Tongue (tissue), 2 donors: ENCODE measurements around the gene PDE6A. TPM values are rescaled to one million over a fixed set of nuclear protein-coding genes. Genes with fewer than 3 reads are reported as not detected.
A peak's percentile ranks its signal among the peaks of the same experiment; 100 is the strongest.

Experiments used
- DNase-seq: peaks from one replicate; pipeline ENCODE4 v3.0.0-alpha.2; 2015
- total RNA-seq: library from RNA; depleted of rRNA; stranded (reverse); fragments of >200 nt; gene quantifications from one replicate; pipeline ENCODE4 v1.2.3, GENCODE V29; 2014

The PDE6A gene
- total RNA-seq, 1 donor from 2014 or later: 0.31 TPM

- no peak for DNase-seq
Measured at GRCh38 chr5:149836451-149837139, 108.0 kb downstream of the PDE6A start.

DNA sequence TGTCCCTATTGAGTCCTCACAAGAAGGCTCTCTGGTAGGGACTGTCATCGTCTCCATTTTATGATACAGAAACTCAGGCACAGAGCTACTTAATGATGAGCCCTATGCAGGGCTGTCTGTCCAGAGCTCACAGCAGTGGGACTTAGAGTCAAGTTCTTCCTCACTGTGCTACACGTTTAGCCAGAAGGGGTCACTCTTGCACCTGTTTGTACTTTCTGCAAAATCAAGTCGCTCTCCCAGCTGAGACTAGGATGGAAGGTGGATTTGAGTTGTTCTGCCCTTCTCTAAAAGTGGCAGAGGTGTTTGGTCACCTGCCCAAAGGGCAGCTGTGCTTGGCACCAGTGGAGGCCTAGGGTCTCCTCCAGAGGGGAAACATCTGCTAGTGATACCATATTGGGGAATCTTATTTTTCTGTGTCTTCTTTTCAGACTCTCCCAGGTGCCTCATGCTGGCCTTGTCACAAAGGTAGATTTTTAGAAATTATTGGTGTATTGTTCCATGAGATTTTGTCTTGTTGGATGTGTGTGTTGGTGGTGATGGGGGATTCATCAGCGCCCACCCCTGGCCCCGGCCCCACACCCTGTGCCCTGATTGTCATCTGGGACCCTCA lies 110.2 kb downstream of the PDE6A start:
- peak; percentile 91 for DNase-seq

DNA sequence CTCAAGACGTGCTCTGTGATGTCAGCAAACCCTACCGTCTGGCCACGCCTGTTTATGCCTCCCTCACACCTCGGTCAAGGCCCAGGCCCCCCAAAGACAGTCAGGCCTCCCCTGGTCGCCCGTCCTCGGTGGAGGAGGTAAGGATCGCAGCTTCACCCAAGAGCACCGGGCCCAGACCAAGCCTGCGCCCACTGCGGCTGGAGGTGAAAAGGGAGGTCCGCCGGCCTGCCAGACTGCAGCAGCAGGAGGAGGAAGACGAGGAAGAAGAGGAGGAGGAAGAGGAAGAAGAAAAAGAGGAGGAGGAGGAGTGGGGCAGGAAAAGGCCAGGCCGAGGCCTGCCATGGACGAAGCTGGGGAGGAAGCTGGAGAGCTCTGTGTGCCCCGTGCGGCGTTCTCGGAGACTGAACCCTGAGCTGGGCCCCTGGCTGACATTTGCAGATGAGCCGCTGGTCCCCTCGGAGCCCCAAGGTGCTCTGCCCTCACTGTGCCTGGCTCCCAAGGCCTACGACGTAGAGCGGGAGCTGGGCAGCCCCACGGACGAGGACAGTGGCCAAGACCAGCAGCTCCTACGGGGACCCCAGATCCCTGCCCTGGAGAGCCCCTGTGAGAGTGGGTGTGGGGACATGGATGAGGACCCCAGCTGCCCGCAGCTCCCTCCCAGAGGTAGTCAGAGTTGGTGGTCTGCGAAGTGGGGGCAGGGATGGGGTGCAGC lies 111.3 kb downstream of the PDE6A start:
- no peak for DNase-seq

DNA sequence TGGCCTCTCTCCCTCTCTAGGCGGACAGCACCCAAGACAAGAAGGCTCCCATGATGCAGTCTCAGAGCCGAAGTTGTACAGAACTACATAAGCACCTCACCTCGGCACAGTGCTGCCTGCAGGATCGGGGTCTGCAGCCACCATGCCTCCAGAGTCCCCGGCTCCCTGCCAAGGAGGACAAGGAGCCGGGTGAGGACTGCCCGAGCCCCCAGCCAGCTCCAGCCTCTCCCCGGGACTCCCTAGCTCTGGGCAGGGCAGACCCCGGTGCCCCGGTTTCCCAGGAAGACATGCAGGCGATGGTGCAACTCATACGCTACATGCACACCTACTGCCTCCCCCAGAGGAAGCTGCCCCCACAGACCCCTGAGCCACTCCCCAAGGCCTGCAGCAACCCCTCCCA lies 112.0 kb downstream of the PDE6A start:
- no peak for DNase-seq

- no peak for DNase-seq
Measured at GRCh38 chr5:149831492-149831891, 113.1 kb downstream of the PDE6A start.

GRCh38 chr5:149830579-149830978 lies 114.0 kb downstream of the PDE6A start:
- DNase-seq: no peak

DNA sequence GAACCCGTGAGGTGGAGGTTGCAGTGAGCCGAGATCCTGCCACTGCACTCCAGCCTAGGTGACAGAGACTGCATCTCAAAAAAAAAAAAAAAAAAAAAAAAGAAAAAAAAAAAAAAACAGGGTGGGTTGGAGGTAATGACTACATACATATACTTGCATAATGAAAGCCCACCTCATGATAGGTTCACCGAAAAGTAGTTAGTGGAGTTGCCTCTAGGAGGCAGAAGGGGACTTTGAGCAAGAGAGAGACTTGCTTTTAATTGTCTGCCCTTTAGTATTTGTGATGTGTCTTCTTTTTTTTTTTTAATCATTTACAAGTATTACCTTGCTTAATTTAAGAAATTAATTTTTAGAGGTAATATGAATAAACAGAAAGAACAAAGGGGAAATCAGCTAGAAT lies 114.6 kb downstream of the PDE6A start:
- DNase-seq: no peak

GRCh38 chr5:149828161-149829011 lies 116.2 kb downstream of the PDE6A start:
- peak; percentile 95 for DNase-seq

GRCh38 chr5:149827546-149827945 lies 117.0 kb downstream of the PDE6A start:
- DNase-seq: no peak

DNA sequence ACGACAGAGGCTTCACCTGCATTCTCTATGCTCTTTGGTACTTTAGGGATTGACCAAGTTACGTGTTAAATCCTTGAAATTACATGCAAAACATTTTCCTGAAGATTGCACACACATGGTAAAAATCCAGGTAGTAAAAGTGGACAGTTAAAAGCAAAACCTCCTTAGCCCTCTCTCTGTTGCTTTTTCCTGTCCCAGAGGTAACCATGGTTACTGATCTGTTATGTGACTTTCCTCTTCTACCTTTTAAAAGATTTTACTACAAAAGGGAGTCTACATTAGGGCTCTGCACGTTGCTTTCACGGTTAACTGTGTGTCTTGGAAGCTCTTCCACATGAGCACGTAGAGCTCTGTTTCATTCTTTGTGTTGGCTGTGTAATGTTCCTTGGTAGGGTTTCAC lies 117.5 kb downstream of the PDE6A start:
- DNase-seq: no peak

GRCh38 chr5:149826574-149826973 lies 118.0 kb downstream of the PDE6A start:
- no peak for DNase-seq

- DNase-seq: peak; percentile 53
Measured at GRCh38 chr5:149824846-149825245, 119.7 kb downstream of the PDE6A start.

DNA sequence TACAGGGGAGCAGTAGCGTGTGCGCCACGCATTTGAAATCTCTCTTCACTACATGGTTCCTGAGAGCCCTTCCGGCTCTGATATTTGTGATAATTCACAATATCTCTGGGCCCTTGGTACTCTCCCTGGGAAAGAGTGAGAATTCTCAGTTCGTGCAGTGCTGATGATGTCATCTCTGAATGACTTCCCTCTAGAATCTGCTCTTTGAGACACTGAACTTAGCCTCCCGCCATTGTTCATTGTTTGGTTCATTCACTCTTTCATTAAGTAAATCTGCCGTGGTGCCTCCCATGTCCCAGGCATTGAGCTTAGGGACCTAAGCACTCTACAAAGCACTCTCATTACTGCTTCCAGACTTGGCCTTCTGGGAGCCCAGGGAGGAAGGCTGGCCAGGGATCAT lies 120.5 kb downstream of the PDE6A start:
- DNase-seq: no peak

DNA sequence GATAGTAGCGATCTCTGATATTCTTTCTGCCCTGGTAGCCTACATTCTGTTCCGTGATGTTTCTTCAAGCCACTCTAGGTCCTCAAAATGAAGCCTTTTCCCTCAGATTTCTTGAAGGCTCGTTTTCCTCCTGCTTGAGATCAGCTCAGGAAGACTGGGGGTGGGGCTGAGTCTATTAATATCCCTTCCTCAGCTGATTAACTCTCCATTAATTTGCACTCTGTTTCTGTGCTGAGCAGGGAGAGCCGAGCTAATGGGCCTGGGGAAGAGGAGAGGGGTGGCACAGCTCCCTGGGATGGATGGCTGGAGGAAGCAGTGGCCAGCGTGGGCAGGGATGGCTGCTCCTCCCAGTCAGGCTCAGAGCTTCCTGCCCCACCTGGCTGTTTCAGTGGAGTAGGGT lies 121.2 kb downstream of the PDE6A start:
- DNase-seq: no peak

- DNase-seq: no peak
Measured at GRCh38 chr5:149822301-149822700, 122.3 kb downstream of the PDE6A start.

- DNase-seq: no peak
Measured at GRCh38 chr5:149820536-149821510, 123.8 kb downstream of the PDE6A start.

DNA sequence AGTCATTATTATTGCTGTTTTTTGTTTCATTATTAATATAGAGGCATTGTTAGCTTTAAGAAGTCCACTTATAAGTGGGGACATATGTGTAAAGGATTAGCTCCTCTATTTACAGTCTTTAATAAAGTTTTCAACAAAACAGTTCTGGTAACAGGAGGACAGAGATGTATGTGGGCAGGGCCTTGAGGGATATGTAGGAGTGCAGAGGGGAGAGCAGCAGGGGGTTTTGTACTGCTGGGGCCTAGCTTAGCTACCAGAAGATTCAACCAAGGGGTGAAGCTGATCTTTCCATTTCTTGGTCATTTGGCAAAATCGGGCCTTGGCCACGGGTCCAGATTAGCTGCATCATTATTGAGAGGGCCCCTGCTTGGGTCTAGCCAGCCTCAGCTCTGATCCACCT lies 124.6 kb downstream of the PDE6A start:
- no peak for DNase-seq

- DNase-seq: no peak
Measured at GRCh38 chr5:149818116-149818515, 126.5 kb downstream of the PDE6A start.

DNA sequence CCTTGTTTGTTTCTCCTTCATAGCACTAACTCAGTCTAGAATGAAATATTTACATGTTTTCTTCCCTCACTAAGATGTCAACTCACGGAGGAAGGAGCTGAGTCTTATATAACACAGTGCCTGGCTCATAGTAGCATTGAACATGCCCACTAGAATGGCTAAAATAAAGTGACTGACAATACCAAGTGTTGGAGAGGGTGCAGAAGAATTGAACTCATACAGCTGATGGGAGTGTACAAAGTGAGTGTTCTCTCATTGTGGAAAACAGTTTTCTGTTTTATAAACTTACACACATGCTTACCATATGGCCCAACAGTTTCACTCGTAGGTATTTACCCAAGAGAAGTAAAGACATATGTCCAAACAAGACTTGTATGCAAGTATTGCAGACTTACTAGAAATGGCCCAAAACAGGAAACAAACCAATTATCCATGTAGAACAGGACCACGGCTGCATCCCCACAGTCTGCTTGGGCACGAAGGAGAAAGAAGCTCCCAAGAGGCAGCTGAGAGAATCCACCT lies 127.0 kb downstream of the PDE6A start:
- no peak for DNase-seq

DNA sequence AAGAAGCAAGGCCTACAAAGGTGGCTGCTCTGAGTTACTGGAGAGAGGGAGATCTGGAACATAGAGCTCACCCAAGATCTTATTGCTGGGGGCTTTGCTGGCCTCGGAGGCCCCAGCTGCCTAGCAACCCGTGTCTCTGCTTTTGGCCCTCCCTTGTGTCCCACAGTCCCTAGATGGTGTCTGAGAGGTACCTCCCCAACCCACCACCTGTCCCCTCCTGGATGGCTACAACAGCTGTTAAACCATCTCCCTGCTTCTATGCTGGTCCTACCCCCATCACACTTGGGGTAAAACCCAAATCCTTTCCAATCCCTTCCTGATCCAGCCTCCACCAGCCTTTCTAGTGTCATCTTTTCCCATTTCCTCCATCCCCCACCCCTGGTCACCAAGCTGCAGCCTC lies 127.9 kb downstream of the PDE6A start:
- DNase-seq: no peak

DNA sequence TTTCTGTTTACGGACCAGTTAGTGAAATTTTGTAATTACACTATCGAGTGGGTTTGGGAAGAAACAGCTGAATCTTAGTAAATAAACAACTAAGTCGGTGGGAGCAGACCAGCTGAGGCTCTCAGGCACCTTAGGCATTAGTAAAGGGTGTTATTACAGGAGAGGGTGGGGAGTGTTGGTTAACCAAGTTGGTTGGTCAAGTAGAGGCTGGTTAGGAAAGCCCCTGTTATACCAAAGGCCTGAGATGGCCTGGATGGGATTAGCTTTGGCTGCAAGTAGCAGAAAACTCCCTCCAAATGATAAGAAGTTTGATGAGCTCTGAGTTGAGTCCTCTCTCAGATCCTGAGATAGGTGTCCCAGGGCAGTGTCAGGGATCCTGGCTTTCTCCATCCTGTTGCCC lies 133.1 kb downstream of the PDE6A start:
- no peak for DNase-seq
